ENCODE data around the gene PZP. TPM values are rescaled to one million over a fixed set of nuclear protein-coding genes. Genes with fewer than 3 reads are reported as not detected.

The PZP gene
- total RNA-seq, 1 experiment from 2014 or later, result not detected

DNA sequence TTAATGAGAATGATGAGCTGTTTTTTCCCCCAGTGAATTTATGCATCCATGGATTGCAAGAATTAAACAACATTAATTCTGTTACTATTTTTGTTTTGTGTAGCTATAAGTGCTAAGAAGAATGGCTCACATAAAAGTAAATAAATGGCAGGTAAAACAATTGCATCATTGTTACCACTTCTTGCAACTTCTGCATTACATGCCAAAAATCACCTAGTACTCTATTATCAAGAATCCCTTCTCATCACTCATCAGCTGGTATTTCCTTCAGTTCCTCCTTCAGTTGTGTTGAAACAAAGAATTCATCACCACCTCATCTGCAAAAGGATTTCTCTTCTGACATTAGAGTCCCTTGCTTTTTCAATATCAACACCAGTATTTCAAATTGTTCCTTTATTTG lies 93.2 kb downstream of the PZP start:
- Mint-ChIP-seq H3K27me3 (ENCODE audit: insufficient read depth, unreplicated experiment) (peaks cover 4% of the 10 kb centered on the region), H3K9me3 (ENCODE audit: unreplicated experiment) (no peaks in the 10 kb centered on the region), H3K36me3 (ENCODE audit: insufficient read depth, unreplicated experiment) (no peaks in the 10 kb centered on the region), H3K27ac (ENCODE audit: low read depth, unreplicated experiment) (no peak overlapping the region), H3K4me3 (ENCODE audit: unreplicated experiment) (no peak overlapping the region), H3K4me1 (ENCODE audit: insufficient read depth, unreplicated experiment) (no peaks in the 10 kb centered on the region)
- DNase-seq (ENCODE audit: unreplicated experiment), result peak; percentile 22
- BruUV-seq (replicated peaks), result no TSS peak
- CTCF ChIA-PET, result no interaction called here
- POLR2A ChIA-PET, result no interaction called here
- intact Hi-C loops (cut with micrococcal nuclease), result no loop called here
- TF ChIP-seq, protein P1, sequence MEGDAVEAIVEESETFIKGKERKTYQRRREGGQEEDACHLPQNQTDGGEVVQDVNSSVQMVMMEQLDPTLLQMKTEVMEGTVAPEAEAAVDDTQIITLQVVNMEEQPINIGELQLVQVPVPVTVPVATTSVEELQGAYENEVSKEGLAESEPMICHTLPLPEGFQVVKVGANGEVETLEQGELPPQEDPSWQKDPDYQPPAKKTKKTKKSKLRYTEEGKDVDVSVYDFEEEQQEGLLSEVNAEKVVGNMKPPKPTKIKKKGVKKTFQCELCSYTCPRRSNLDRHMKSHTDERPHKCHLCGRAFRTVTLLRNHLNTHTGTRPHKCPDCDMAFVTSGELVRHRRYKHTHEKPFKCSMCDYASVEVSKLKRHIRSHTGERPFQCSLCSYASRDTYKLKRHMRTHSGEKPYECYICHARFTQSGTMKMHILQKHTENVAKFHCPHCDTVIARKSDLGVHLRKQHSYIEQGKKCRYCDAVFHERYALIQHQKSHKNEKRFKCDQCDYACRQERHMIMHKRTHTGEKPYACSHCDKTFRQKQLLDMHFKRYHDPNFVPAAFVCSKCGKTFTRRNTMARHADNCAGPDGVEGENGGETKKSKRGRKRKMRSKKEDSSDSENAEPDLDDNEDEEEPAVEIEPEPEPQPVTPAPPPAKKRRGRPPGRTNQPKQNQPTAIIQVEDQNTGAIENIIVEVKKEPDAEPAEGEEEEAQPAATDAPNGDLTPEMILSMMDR (IDR thresholded peaks at IDR 0.05; ENCODE audit: unreplicated experiment), result no peak

DNA sequence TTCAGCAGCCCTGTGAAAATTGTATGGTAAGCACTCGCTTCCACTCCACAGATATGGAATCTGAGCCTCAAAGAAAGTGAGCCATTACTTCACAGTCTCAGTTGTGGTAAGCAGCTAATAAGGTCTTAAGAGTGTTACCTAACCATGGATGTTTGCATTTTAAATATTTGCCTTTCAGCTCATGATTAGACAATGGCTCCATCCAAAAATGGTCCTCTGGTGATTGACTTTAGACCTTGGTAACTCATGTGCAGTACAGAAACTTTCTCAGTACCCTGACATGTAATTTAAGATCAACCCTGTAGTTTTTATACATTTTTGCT lies 94.2 kb downstream of the PZP start:
- H3K27ac Mint-ChIP-seq (ENCODE audit: low read depth, unreplicated experiment), result no peak overlapping the region
- ChIA-PET POLR2A (no interaction called here), CTCF (interaction anchor here (1.0 kb wide), 1 partner anchor 41 kb away, joined by 3 read pairs; no protein-coding TSS in a partner anchor)
- intact Hi-C loops (cut with micrococcal nuclease), result no loop called here
- DNase-seq (ENCODE audit: unreplicated experiment), result no peak
- no peaks in the 10 kb centered on the region for H3K27me3 Mint-ChIP-seq (ENCODE audit: insufficient read depth, unreplicated experiment)
- no peaks in the 10 kb centered on the region for H3K9me3 Mint-ChIP-seq (ENCODE audit: unreplicated experiment)
- no peak overlapping the region for H3K4me3 Mint-ChIP-seq (ENCODE audit: unreplicated experiment)
- H3K4me1 Mint-ChIP-seq (ENCODE audit: insufficient read depth, unreplicated experiment), result no peaks in the 10 kb centered on the region
- TF ChIP-seq, protein P1 (IDR thresholded peaks at IDR 0.05; ENCODE audit: unreplicated experiment), result no peak
- H3K36me3 Mint-ChIP-seq (ENCODE audit: insufficient read depth, unreplicated experiment), result no peaks in the 10 kb centered on the region
- BruUV-seq (replicated peaks), result no TSS peak

DNA sequence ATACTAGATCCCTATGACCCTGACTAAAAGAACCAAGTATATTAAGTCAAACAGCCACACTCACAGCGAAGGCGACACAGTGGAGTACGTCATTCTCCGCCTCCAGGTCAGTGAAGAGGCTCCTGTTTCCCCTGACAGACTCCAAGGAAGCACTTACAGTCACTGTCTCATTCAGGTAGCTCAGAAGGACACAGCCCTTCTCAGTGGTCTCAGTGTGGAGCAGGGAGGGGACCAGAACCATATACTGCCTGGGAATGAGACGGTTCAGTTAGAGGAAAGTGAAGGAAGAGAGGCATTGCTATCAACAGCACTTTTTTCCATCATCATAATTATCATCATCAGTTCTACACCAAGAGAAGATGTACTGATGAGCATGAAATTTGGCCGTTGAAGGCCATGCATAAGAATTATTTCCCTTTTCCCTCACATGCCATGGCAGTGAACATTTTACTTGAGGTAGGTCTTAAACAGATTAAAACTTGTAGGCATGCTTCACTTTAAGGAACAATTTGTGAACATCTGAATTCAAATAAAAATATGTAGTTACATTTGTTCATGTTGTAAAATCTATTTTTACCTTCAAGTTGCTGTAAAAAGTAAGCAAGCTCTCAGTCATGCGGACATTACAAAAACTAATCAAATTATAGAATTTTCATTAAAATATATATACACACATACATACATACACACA lies 94.8 kb downstream of the PZP start:
- H3K4me1 Mint-ChIP-seq (ENCODE audit: insufficient read depth, unreplicated experiment), result no peaks in the 10 kb centered on the region
- TF ChIP-seq, protein P1 (IDR thresholded peaks at IDR 0.05; ENCODE audit: unreplicated experiment), result no peak
- intact Hi-C loops (cut with micrococcal nuclease), result no loop called here
- no peak overlapping the region for H3K4me3 Mint-ChIP-seq (ENCODE audit: unreplicated experiment)
- H3K9me3 Mint-ChIP-seq (ENCODE audit: unreplicated experiment), result no peaks in the 10 kb centered on the region
- ChIA-PET POLR2A (no interaction called here), CTCF (interaction anchor here (1.0 kb wide), 1 partner anchor 41 kb away, joined by 3 read pairs; no protein-coding TSS in a partner anchor)
- BruUV-seq (replicated peaks), result no TSS peak
- H3K27ac Mint-ChIP-seq (ENCODE audit: low read depth, unreplicated experiment), result no peak overlapping the region
- no peak for DNase-seq (ENCODE audit: unreplicated experiment)
- H3K27me3 Mint-ChIP-seq (ENCODE audit: insufficient read depth, unreplicated experiment), result no peaks in the 10 kb centered on the region
- H3K36me3 Mint-ChIP-seq (ENCODE audit: insufficient read depth, unreplicated experiment), result no peaks in the 10 kb centered on the region

DNA sequence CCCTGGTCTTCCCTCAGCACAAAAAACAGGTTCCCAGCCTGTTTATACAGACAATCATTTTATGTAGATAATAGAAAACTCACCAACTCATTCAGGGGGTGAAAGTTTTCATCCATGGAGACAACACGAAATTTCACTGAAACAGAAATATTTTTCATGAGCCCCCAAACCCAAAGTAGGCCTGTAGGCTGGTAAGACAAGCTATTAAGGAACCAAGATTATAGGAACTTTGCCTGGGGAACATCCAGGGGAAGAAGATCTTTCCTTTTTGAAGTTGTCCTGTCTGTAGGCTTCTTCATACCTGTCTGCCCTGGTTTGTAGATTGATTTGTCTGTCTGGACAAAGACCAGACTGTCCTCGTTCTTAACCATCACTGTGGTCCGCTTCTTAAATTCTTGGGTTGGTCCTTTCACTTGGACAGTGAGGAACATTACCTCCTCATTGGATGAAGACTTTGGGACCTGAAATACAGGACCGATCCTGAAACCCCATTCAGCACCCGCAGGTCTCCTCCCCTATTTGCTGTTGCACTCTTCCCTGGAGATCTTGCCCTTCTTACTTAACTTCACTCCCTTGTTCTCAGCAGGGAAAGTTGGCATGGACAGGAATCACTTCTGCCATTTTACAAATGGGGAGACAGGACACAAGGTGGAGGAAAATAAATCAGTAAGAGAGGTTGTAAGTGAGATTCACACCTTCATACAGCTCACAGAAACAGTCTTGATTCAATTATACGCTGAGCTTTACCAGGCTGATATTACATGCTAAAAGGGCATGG lies 95.9 kb downstream of the PZP start:
- Mint-ChIP-seq H3K36me3 (ENCODE audit: insufficient read depth, unreplicated experiment) (no peaks in the 10 kb centered on the region), H3K27ac (ENCODE audit: low read depth, unreplicated experiment) (no peak overlapping the region), H3K4me3 (ENCODE audit: unreplicated experiment) (no peak overlapping the region), H3K27me3 (ENCODE audit: insufficient read depth, unreplicated experiment) (no peaks in the 10 kb centered on the region), H3K9me3 (ENCODE audit: unreplicated experiment) (no peaks in the 10 kb centered on the region), H3K4me1 (ENCODE audit: insufficient read depth, unreplicated experiment) (no peaks in the 10 kb centered on the region)
- ChIA-PET POLR2A (no interaction called here), CTCF (interaction anchor here (0.6 to 0.7 kb wide), 3 partner anchors 72 to 93 kb away, joined by 3 read pairs; no protein-coding TSS in a partner anchor)
- TF ChIP-seq, protein P1 (IDR thresholded peaks at IDR 0.05; ENCODE audit: unreplicated experiment), result no peak
- intact Hi-C loops (cut with micrococcal nuclease), result no loop called here
- no TSS peak for BruUV-seq (replicated peaks)
- no peak for DNase-seq (ENCODE audit: unreplicated experiment)
